HUES6 (cell line): ENCODE measurements around the gene CHD5.

Experiments
- H3K27ac ChIP-seq: 2 replicates; pipeline ENCODE4 v1.7.0; 2013; ENCODE audit warnings: low read depth, mild to moderate bottlenecking, low read length, inconsistent platforms
- H3K27me3 ChIP-seq: 2 replicates; pipeline ENCODE4 v1.6.1; 2013; ENCODE audit warnings: low read length; ENCODE audit not compliant: control insufficient read depth, insufficient read depth
- H3K36me3 ChIP-seq: 2 replicates; pipeline ENCODE4 v1.6.1; 2013; ENCODE audit warnings: low read length; ENCODE audit not compliant: control insufficient read depth, insufficient read depth
- H3K4me1 ChIP-seq: 2 replicates; pipeline ENCODE4 v1.6.1; 2013; ENCODE audit warnings: low read length; ENCODE audit not compliant: control insufficient read depth, insufficient read depth
- H3K4me3 ChIP-seq: 2 replicates; pipeline ENCODE4 v1.5.1; 2013; ENCODE audit warnings: low read depth, low read length
- H3K9ac ChIP-seq: one replicate; pipeline ENCODE4 v1.6.1; 2013; ENCODE audit warnings: mild to moderate bottlenecking, low read length
- H3K9me3 ChIP-seq: 2 replicates; pipeline ENCODE4 v1.6.1; 2013; ENCODE audit warnings: low read depth, low read length; ENCODE audit not compliant: control insufficient read depth, insufficient read depth

The CHD5 gene

GRCh38 chr1:6199298-6200187 lies 19.4 kb upstream of the CHD5 start, which contains the start of gene RPL22:
Gene RPL22 (minus strand): TSS chr1:6199595. CDS start chr1:6199573, 22 bp downstream.
- H3K9ac ChIP-seq, result peak within 1 kb of the TSS; percentile 98
- H3K4me3 ChIP-seq, result peak within 1 kb of the TSS; percentile 96
- H3K27ac ChIP-seq, result peak within 1 kb of the TSS; percentile 97
- H3K4me1 ChIP-seq, result peaks cover 19% of the 10 kb centered on the region
- H3K36me3 ChIP-seq, result peaks cover 35% of the 10 kb centered on the region
- H3K9me3 ChIP-seq, result no peaks in the 10 kb centered on the region
- H3K27me3 ChIP-seq, result no peaks in the 10 kb centered on the region

GRCh38 chr1:6198646-6199297 lies 18.7 kb upstream of the CHD5 start:
- peak overlapping the region; percentile 97 for H3K27ac ChIP-seq
- H3K4me1 ChIP-seq, result peaks cover 19% of the 10 kb centered on the region
- H3K27me3 ChIP-seq, result no peaks in the 10 kb centered on the region
- H3K36me3 ChIP-seq, result peaks cover 43% of the 10 kb centered on the region
- no peaks in the 10 kb centered on the region for H3K9me3 ChIP-seq
- H3K9ac ChIP-seq, result peak overlapping the region; percentile 98
- peak overlapping the region; percentile 96 for H3K4me3 ChIP-seq

- Histone ChIP-seq H3K4me1 (peaks cover 19% of the 10 kb centered on the region), H3K27ac (peak overlapping the region; percentile 97), H3K36me3 (peaks cover 52% of the 10 kb centered on the region), H3K4me3 (peak overlapping the region; percentile 96), H3K9me3 (no peaks in the 10 kb centered on the region), H3K9ac (peak overlapping the region; percentile 98), H3K27me3 (no peaks in the 10 kb centered on the region)
These were observed 17.8 kb upstream of the CHD5 start for GRCh38 chr1:6197746-6198427.

- H3K9me3 ChIP-seq, result no peaks in the 10 kb centered on the region
These were observed 11.8 kb upstream of the CHD5 start for GRCh38 chr1:6191968-6192367.

GRCh38 chr1:6188466-6188865 lies 8.3 kb upstream of the CHD5 start:
- Histone ChIP-seq H3K4me3 (no peak overlapping the region), H3K9ac (no peak overlapping the region), H3K27me3 (no peaks in the 10 kb centered on the region; the same call in 1 of the 2 replicates), H3K36me3 (peaks cover 76% of the 10 kb centered on the region), H3K27ac (no peak overlapping the region), H3K9me3 (no peaks in the 10 kb centered on the region), H3K4me1 (peaks cover 13% of the 10 kb centered on the region)

More at GRCh38 chr1:6191968-6192367, 11.8 kb upstream of the CHD5 start:
- no peak overlapping the region for H3K27ac ChIP-seq
- no peaks in the 10 kb centered on the region for H3K4me1 ChIP-seq
- H3K36me3 ChIP-seq, result peaks cover 92% of the 10 kb centered on the region
- no peak overlapping the region for H3K4me3 ChIP-seq
- no peak overlapping the region for H3K9ac ChIP-seq
- no peaks in the 10 kb centered on the region for H3K27me3 ChIP-seq

GRCh38 chr1:6185635-6186382 lies 5.7 kb upstream of the CHD5 start:
- Histone ChIP-seq H3K27me3 (peaks cover 23% of the 10 kb centered on the region), H3K9me3 (no peaks in the 10 kb centered on the region), H3K36me3 (peaks cover 53% of the 10 kb centered on the region), H3K27ac (no peak overlapping the region), H3K4me3 (0 out of 2 replicates have a peak overlapping the region, but pooled peaks have one; percentile 18), H3K9ac (no peak overlapping the region), H3K4me1 (peaks cover 22% of the 10 kb centered on the region)

GRCh38 chr1:6185151-6185550 lies 5.0 kb upstream of the CHD5 start:
- Histone ChIP-seq H3K9me3 (no peaks in the 10 kb centered on the region), H3K4me3 (0 out of 2 replicates have a peak overlapping the region, but pooled peaks have one; percentile 18), H3K36me3 (peaks cover 47% of the 10 kb centered on the region), H3K9ac (no peak overlapping the region), H3K27me3 (peaks cover 30% of the 10 kb centered on the region), H3K27ac (no peak overlapping the region), H3K4me1 (peaks cover 24% of the 10 kb centered on the region)

- Histone ChIP-seq H3K27me3 (peaks cover 37% of the 10 kb centered on the region), H3K36me3 (peaks cover 40% of the 10 kb centered on the region), H3K9me3 (no peaks in the 10 kb centered on the region), H3K27ac (no peak overlapping the region), H3K9ac (no peak overlapping the region), H3K4me3 (no peak overlapping the region), H3K4me1 (peaks cover 24% of the 10 kb centered on the region)
These were observed 4.1 kb upstream of the CHD5 start for GRCh38 chr1:6184083-6184783.

- Histone ChIP-seq H3K4me3 (no peak overlapping the region), H3K36me3 (peaks cover 33% of the 10 kb centered on the region), H3K9me3 (no peaks in the 10 kb centered on the region), H3K27ac (no peak overlapping the region), H3K27me3 (peaks cover 44% of the 10 kb centered on the region), H3K9ac (no peak overlapping the region), H3K4me1 (peaks cover 30% of the 10 kb centered on the region)
These were observed 3.4 kb upstream of the CHD5 start for GRCh38 chr1:6183520-6183989.

- H3K27me3 ChIP-seq, result peaks cover 66% of the 10 kb centered on the region
- 0 out of 2 replicates have a peak overlapping the region, but pooled peaks have one; percentile 38 for H3K4me3 ChIP-seq
- H3K9ac ChIP-seq, result no peak overlapping the region
- H3K36me3 ChIP-seq, result peaks cover 17% of the 10 kb centered on the region
- H3K27ac ChIP-seq, result no peak overlapping the region
- H3K9me3 ChIP-seq, result no peaks in the 10 kb centered on the region
- H3K4me1 ChIP-seq, result peaks cover 31% of the 10 kb centered on the region
These were observed 1.2 kb upstream of the CHD5 start for GRCh38 chr1:6181347-6181770.
